ENCODE results near the gene CELF1. TPM values are rescaled to one million over a fixed set of nuclear protein-coding genes. Genes with fewer than 3 reads are reported as not detected.

CELF1 gene
- total and polyA plus RNA-seq, 2 of the 13 experiments (the other 11 are each of a cell fraction or from before 2014, with no cell fraction given) = 69.0 to 80.1 TPM

GRCh38 chr11:47578524-47579494 lies 25.9 kb upstream of the CELF1 start, which contains the start of the genes KBTBD4 and NDUFS3 (continued):
- TF ChIP-seq ZNF574 (CRISPR knock-in tag; IDR thresholded peaks at IDR 0.05) (peak; percentile 97), KLF6 (CRISPR knock-in tag; IDR thresholded peaks at IDR 0.05) (peak; percentile 78), ZNF782 (CRISPR knock-in tag; IDR thresholded peaks at IDR 0.05; ENCODE audit: borderline replicate concordance) (no peak), MIER3 (CRISPR knock-in tag; IDR thresholded peaks at IDR 0.05; ENCODE audit: borderline replicate concordance) (peak; percentile 98), NONO (IDR thresholded peaks at IDR 0.05) (no peak), NONO (CRISPR knock-in tag; conservative IDR thresholded peaks at IDR 0.05) (peak; percentile 98), RBM22 (optimal IDR thresholded peaks at IDR 0.05; ENCODE audit: low read length) (peak; percentile 98), RFX1 (IDR thresholded peaks at IDR 0.05) (peak; percentile 86), TAF1 (CRISPR knock-in tag; IDR thresholded peaks at IDR 0.05) (peak; percentile 98), ATF5 (CRISPR knock-in tag; IDR thresholded peaks at IDR 0.05; ENCODE audit: low read depth) (no peak), ZNF850 (CRISPR knock-in tag; conservative IDR thresholded peaks at IDR 0.05) (no peak), TRAFD1 (CRISPR knock-in tag; IDR thresholded peaks at IDR 0.05; ENCODE audit: borderline replicate concordance) (peak; percentile 45; the same call in 1 of the 2 replicates), ZNF660 (CRISPR knock-in tag; IDR thresholded peaks at IDR 0.05; ENCODE audit: borderline replicate concordance, low read depth) (no peak), ZNF546 (CRISPR knock-in tag; conservative IDR thresholded peaks at IDR 0.05) (peak; percentile 94; the same call in 1 of the 2 replicates), ESRRA (CRISPR knock-in tag; IDR thresholded peaks at IDR 0.05; ENCODE audit: low read depth) (peak; percentile 87), NFIC (IDR thresholded peaks at IDR 0.05; ENCODE audit: low read length) (peak; percentile 61; the same call in 1 of the 2 replicates), RORA (CRISPR knock-in tag; IDR thresholded peaks at IDR 0.05) (no peak), KLF11 (CRISPR knock-in tag; IDR thresholded peaks at IDR 0.05) (peak; percentile 92), ZBTB43 (CRISPR knock-in tag; conservative IDR thresholded peaks at IDR 0.05) (0 out of 2 replicates have a peak, but pooled peaks have one; percentile 39), PITX1 (CRISPR knock-in tag; IDR thresholded peaks at IDR 0.05) (peak; percentile 74), ERF (CRISPR knock-in tag; IDR thresholded peaks at IDR 0.05) (peak; percentile 97), CREM (IDR thresholded peaks at IDR 0.05) (peak; percentile 81), CREM (CRISPR knock-in tag; IDR thresholded peaks at IDR 0.05) (no peak; the same call in 1 of the 2 replicates), ZNF615 (CRISPR knock-in tag; IDR thresholded peaks at IDR 0.05; ENCODE audit: borderline replicate concordance) (no peak)
